Effector memory CD8-positive, alpha-beta T cell (primary cell): ENCODE results near the gene S1PR3.

Experiments
- ATAC-seq: fragments of 150-1000 bp; cut with Tn5 transposase; replicated peaks from 2 replicates; pipeline ENCODE4 v1.10.0; 2021; ENCODE audit warnings: mild to moderate bottlenecking, moderate library complexity
- DNase-seq, 3 experiments: peaks; one replicate each; pipeline ENCODE4 v3.0.0; 2021
- H3K27ac Mint-ChIP-seq, 2 donors: one replicate each; pipeline ENCODE4 v1.8.0; 2022; ENCODE audit warnings: mild to moderate bottlenecking in 2 of 2, mixed read lengths in 2 of 2, moderate library complexity in 2 of 2
- H3K27me3 Mint-ChIP-seq, 2 donors: one replicate each; pipeline ENCODE4 v1.8.0; 2022; ENCODE audit warnings: mixed read lengths in 2 of 2
- H3K36me3 Mint-ChIP-seq: one replicate; pipeline ENCODE4 v1.8.0; 2022; ENCODE audit warnings: mild to moderate bottlenecking, moderate library complexity, mixed read lengths; ENCODE audit not compliant: insufficient read depth
- H3K4me1 Mint-ChIP-seq, 2 donors: one replicate each; pipeline ENCODE4 v1.8.0; 2022; ENCODE audit warnings: low read depth in 2 of 2, mixed read lengths in 2 of 2
- H3K4me3 Mint-ChIP-seq, 2 donors: one replicate each; pipeline ENCODE4 v1.8.0; 2022; ENCODE audit warnings: mild to moderate bottlenecking in 2 of 2, mixed read lengths in 2 of 2, moderate library complexity in 2 of 2
- H3K9me3 Mint-ChIP-seq, 2 donors: one replicate each; pipeline ENCODE4 v1.8.0; 2022; ENCODE audit warnings: mixed read lengths in 2 of 2

The S1PR3 gene

GRCh38 chr9:89029788-89030187 lies 38.5 kb downstream of the S1PR3 start:
- H3K27me3 Mint-ChIP-seq: peaks cover 44 to 62% of the 10 kb centered on the region in 2 donors
- no peak for ATAC-seq
- H3K4me3 Mint-ChIP-seq: no peak overlapping the region
- H3K4me1 Mint-ChIP-seq: no peaks in the 10 kb centered on the region
- no peak for DNase-seq
- no peaks in the 10 kb centered on the region for H3K36me3 Mint-ChIP-seq
- no peak overlapping the region for H3K27ac Mint-ChIP-seq
- H3K9me3 Mint-ChIP-seq: peaks cover 0 to 4% of the 10 kb centered on the region in 2 donors

- DNase-seq (no peak), ATAC-seq (no peak)
- H3K9me3 Mint-ChIP-seq: peaks cover 0 to 4% of the 10 kb centered on the region in 2 donors
- no peaks in the 10 kb centered on the region for H3K4me1 Mint-ChIP-seq
- H3K27me3 Mint-ChIP-seq: peaks cover 44 to 50% of the 10 kb centered on the region in 2 donors
- no peak overlapping the region for H3K27ac Mint-ChIP-seq
- no peak overlapping the region for H3K4me3 Mint-ChIP-seq
- H3K36me3 Mint-ChIP-seq: no peaks in the 10 kb centered on the region
These were observed 40.9 kb downstream of the S1PR3 start for GRCh38 chr9:89032173-89032572.

- peaks cover 39 to 45% of the 10 kb centered on the region in 2 donors for H3K27me3 Mint-ChIP-seq
- H3K4me1 Mint-ChIP-seq: no peaks in the 10 kb centered on the region
- H3K9me3 Mint-ChIP-seq: peaks cover 0 to 2% of the 10 kb centered on the region in 2 donors
These were observed 41.4 kb downstream of the S1PR3 start for GRCh38 chr9:89032661-89033060.

GRCh38 chr9:89036383-89036782 lies 45.1 kb downstream of the S1PR3 start:
- H3K4me3 Mint-ChIP-seq: no peak overlapping the region
- no peak overlapping the region for H3K27ac Mint-ChIP-seq
- no peaks in the 10 kb centered on the region for H3K36me3 Mint-ChIP-seq
- H3K27me3 Mint-ChIP-seq: peaks cover 33 to 34% of the 10 kb centered on the region in 2 donors
- no peaks in the 10 kb centered on the region for H3K4me1 Mint-ChIP-seq
- no peaks in the 10 kb centered on the region for H3K9me3 Mint-ChIP-seq
- ATAC-seq: no peak
- no peak for DNase-seq

More at GRCh38 chr9:89032661-89033060, 41.4 kb downstream of the S1PR3 start:
- Mint-ChIP-seq H3K4me3 (no peak overlapping the region), H3K36me3 (no peaks in the 10 kb centered on the region), H3K27ac (no peak overlapping the region)
- ATAC-seq (no peak), DNase-seq (no peak)

- H3K4me1 Mint-ChIP-seq: no peaks in the 10 kb centered on the region
- H3K27ac Mint-ChIP-seq: no peak overlapping the region
- no peaks in the 10 kb centered on the region for H3K36me3 Mint-ChIP-seq
- H3K9me3 Mint-ChIP-seq: no peaks in the 10 kb centered on the region
- ATAC-seq: no peak
- DNase-seq: no peak
- peaks cover 28 to 29% of the 10 kb centered on the region in 2 donors for H3K27me3 Mint-ChIP-seq
- no peak overlapping the region for H3K4me3 Mint-ChIP-seq
These were observed 45.6 kb downstream of the S1PR3 start for GRCh38 chr9:89036891-89037290.

GRCh38 chr9:89037346-89037745 lies 46.1 kb downstream of the S1PR3 start:
- Mint-ChIP-seq H3K9me3 (no peaks in the 10 kb centered on the region), H3K36me3 (no peaks in the 10 kb centered on the region), H3K27ac (no peak overlapping the region), H3K4me3 (no peak overlapping the region), H3K27me3 (peaks cover 24 to 27% of the 10 kb centered on the region in 2 donors), H3K4me1 (no peaks in the 10 kb centered on the region)
- ATAC-seq (no peak), DNase-seq (no peak)

- ATAC-seq: no peak
- DNase-seq: no peak
- H3K36me3 Mint-ChIP-seq: no peaks in the 10 kb centered on the region
- no peaks in the 10 kb centered on the region for H3K9me3 Mint-ChIP-seq
- peaks cover 18 to 27% of the 10 kb centered on the region in 2 donors for H3K27me3 Mint-ChIP-seq
- H3K27ac Mint-ChIP-seq: no peak overlapping the region
- no peak overlapping the region for H3K4me3 Mint-ChIP-seq
- H3K4me1 Mint-ChIP-seq: no peaks in the 10 kb centered on the region
These were observed 46.6 kb downstream of the S1PR3 start for GRCh38 chr9:89037891-89038290.

- Mint-ChIP-seq H3K27ac (no peak overlapping the region), H3K4me1 (no peaks in the 10 kb centered on the region), H3K36me3 (no peaks in the 10 kb centered on the region), H3K27me3 (peaks cover 18 to 27% of the 10 kb centered on the region in 2 donors), H3K9me3 (no peaks in the 10 kb centered on the region), H3K4me3 (no peak overlapping the region)
- ATAC-seq: no peak
- DNase-seq: no peak
These were observed 47.3 kb downstream of the S1PR3 start for GRCh38 chr9:89038382-89039103.

- H3K9me3 Mint-ChIP-seq: no peaks in the 10 kb centered on the region
- H3K27me3 Mint-ChIP-seq: peaks cover 16 to 27% of the 10 kb centered on the region in 2 donors
- no peak overlapping the region for H3K4me3 Mint-ChIP-seq
- ATAC-seq: no peak
- no peak overlapping the region for H3K27ac Mint-ChIP-seq
- H3K36me3 Mint-ChIP-seq: no peaks in the 10 kb centered on the region
- H3K4me1 Mint-ChIP-seq: no peaks in the 10 kb centered on the region
- DNase-seq: no peak
These were observed 47.8 kb downstream of the S1PR3 start for GRCh38 chr9:89039104-89039465.

- no peak overlapping the region for H3K27ac Mint-ChIP-seq
- ATAC-seq (no peak), DNase-seq (no peak)
- H3K9me3 Mint-ChIP-seq: no peaks in the 10 kb centered on the region
- no peak overlapping the region for H3K4me3 Mint-ChIP-seq
- H3K36me3 Mint-ChIP-seq: no peaks in the 10 kb centered on the region
- peaks cover 11 to 22% of the 10 kb centered on the region in 2 donors for H3K27me3 Mint-ChIP-seq
- H3K4me1 Mint-ChIP-seq: no peaks in the 10 kb centered on the region
These were observed 48.4 kb downstream of the S1PR3 start for GRCh38 chr9:89039664-89040063.

- Mint-ChIP-seq H3K4me3 (no peak overlapping the region), H3K36me3 (no peaks in the 10 kb centered on the region), H3K27me3 (peaks cover 20 to 21% of the 10 kb centered on the region in 2 donors), H3K27ac (no peak overlapping the region), H3K9me3 (no peaks in the 10 kb centered on the region), H3K4me1 (no peaks in the 10 kb centered on the region)
- DNase-seq (no peak), ATAC-seq (no peak)
These were observed 51.7 kb downstream of the S1PR3 start for GRCh38 chr9:89042984-89043383.

- Mint-ChIP-seq H3K4me1 (no peaks in the 10 kb centered on the region), H3K9me3 (no peaks in the 10 kb centered on the region), H3K27me3 (peaks cover 21 to 24% of the 10 kb centered on the region in 2 donors), H3K27ac (no peak overlapping the region), H3K4me3 (no peak overlapping the region), H3K36me3 (no peaks in the 10 kb centered on the region)
- no peak for DNase-seq
- ATAC-seq: no peak
These were observed 52.8 kb downstream of the S1PR3 start for GRCh38 chr9:89044104-89044503.

GRCh38 chr9:89044881-89045280 lies 53.6 kb downstream of the S1PR3 start:
- ATAC-seq (no peak), DNase-seq (no peak)
- Mint-ChIP-seq H3K36me3 (no peaks in the 10 kb centered on the region), H3K4me1 (no peaks in the 10 kb centered on the region), H3K9me3 (no peaks in the 10 kb centered on the region), H3K4me3 (no peak overlapping the region), H3K27me3 (peaks cover 21 to 24% of the 10 kb centered on the region in 2 donors), H3K27ac (no peak overlapping the region)

- DNase-seq: no peak
- H3K4me1 Mint-ChIP-seq: no peaks in the 10 kb centered on the region
- no peak overlapping the region for H3K27ac Mint-ChIP-seq
- H3K27me3 Mint-ChIP-seq: peaks cover 16 to 24% of the 10 kb centered on the region in 2 donors
- H3K36me3 Mint-ChIP-seq: no peaks in the 10 kb centered on the region
- H3K9me3 Mint-ChIP-seq: no peaks in the 10 kb centered on the region
- H3K4me3 Mint-ChIP-seq: no peak overlapping the region
- no peak for ATAC-seq
These were observed 55.6 kb downstream of the S1PR3 start for GRCh38 chr9:89046832-89047231.
